ENCODE data around the gene EHMT1. TPM values are rescaled to one million over a fixed set of nuclear protein-coding genes. Genes with fewer than 3 reads are reported as not detected.

EHMT1 gene
- total RNA-seq, 2 donors from 2014 or later, result 137 to 139 TPM

DNA sequence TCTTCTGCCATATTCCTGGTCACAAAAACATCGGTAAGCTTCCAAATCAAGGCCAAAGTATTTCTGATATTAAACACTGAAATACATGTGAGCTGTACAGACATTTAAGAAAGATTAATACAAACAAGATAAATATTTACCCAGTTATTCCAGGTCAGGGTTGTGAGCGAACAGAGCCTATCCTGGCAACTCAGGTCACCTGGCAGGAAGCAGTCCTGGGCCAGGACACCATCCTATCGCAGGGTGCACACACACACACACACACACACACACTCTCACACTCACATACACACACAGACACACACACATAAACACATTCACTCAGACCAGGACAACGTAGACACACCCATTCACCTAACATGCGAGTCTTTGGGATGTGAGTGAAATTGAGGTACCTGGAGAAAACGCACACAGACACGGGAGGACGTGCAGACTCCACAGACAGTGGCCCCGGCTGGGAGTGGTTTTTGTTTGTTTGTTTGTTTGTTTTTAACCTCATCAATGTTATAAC, 176.4 kb downstream of the EHMT1 start:
- no peaks in the 10 kb centered on the region for H3K27me3 ChIP-seq (ENCODE audit: control insufficient read depth, insufficient read depth, low read length, poor library complexity, severe bottlenecking)
- H3K9me3 Mint-ChIP-seq, result no peaks in the 10 kb centered on the region
- peaks cover 75% of the 10 kb centered on the region for H3K36me3 ChIP-seq (ENCODE audit: control insufficient read depth, insufficient read depth, low read length)
- H3K9me3 ChIP-seq (ENCODE audit: control insufficient read depth, low read length), result no peaks in the 10 kb centered on the region
- H3K4me1 Mint-ChIP-seq, result no peaks in the 10 kb centered on the region
- no peaks in the 10 kb centered on the region for H3K4me1 ChIP-seq (ENCODE audit: control insufficient read depth, insufficient read depth, low read length)
- H3K9ac ChIP-seq (ENCODE audit: extremely low read depth, low read length, poor library complexity, severe bottlenecking), result no peak overlapping the region
- no peak overlapping the region for H3K4me3 Mint-ChIP-seq
- no peak for TF ChIP-seq CTCF (conservative IDR thresholded peaks at IDR 0.05)
- no peak overlapping the region for H3K4me3 ChIP-seq (ENCODE audit: low read length)
- DNase-seq, result no peak
- no peak overlapping the region for H3K27ac ChIP-seq (ENCODE audit: low read depth, low read length)
- WGBS, 2 experiments (ENCODE audit: insufficient coverage in 1 of 2, insufficient read length in 1 of 2), result 95 to 97% methylated on average over 5 to 8 of the region's 9 CpGs
- no peaks in the 10 kb centered on the region for H3K27me3 Mint-ChIP-seq (ENCODE audit: insufficient read depth)
- peaks cover 91% of the 10 kb centered on the region for H3K36me3 Mint-ChIP-seq (ENCODE audit: low read depth)
- no peak overlapping the region for H3K27ac Mint-ChIP-seq

DNA sequence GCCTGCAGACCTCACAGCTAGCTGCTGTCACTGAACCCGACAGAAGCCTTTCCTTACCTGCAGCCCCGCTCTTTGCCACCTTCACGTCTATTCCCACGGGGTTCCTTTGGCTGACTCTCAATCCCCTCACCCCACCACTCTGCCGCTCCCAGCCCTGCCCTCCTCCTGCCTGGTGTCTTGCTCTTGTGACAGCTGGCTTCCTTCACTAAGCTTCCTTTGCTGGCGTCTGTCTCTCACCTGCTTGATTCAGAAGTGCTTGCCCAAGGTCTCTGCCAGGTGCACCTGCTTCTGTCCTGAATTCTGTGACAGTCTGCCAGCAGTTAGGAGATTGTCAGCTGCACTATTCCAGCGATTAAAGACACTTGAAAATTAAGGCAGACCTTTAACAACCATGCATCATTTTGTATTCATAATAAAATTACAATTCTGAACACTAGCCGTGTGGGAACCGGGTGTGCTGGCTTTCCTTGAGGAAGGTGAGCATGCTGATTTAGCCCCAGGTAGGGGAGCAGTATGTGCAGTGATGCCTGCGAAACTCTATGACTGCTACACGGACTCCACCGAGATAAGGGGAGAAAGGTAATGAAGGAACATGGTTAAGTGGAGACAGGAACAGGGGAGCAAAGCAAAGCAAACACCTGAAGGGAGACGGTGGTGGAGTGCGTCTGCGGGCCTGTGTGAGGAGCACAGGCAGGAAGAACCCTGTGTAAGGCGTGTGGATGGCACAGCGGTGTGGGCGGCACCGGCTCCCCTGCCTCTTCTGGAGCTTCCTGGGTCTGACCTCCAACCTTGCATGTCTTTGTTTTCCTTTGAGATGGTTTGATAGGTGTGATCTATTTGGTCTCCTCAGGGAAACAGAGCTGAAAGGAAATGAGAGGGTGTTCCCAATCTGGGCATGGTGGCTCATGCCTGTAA, 178.7 kb downstream of the EHMT1 start:
- 95% methylated on average over 18 to 19 of the region's 19 CpGs for WGBS, 2 experiments (ENCODE audit: insufficient coverage in 1 of 2, insufficient read length in 1 of 2)

GRCh38 chr9:137798142-137798541, 179.3 kb downstream of the EHMT1 start:
- H3K4me3 Mint-ChIP-seq, result no peak overlapping the region
- no peaks in the 10 kb centered on the region for H3K9me3 Mint-ChIP-seq
- H3K27me3 Mint-ChIP-seq (ENCODE audit: insufficient read depth), result no peaks in the 10 kb centered on the region
- 92 to 97% methylated on average over 9 of the region's 9 CpGs for WGBS, 2 experiments (ENCODE audit: insufficient coverage in 1 of 2, insufficient read length in 1 of 2)
- Histone ChIP-seq H3K36me3 (ENCODE audit: control insufficient read depth, insufficient read depth, low read length) (peaks cover 62% of the 10 kb centered on the region), H3K9ac (ENCODE audit: extremely low read depth, low read length, poor library complexity, severe bottlenecking) (no peak overlapping the region), H3K27me3 (ENCODE audit: control insufficient read depth, insufficient read depth, low read length, poor library complexity, severe bottlenecking) (no peaks in the 10 kb centered on the region), H3K4me3 (ENCODE audit: low read length) (no peak overlapping the region), H3K27ac (ENCODE audit: low read depth, low read length) (no peak overlapping the region), H3K9me3 (ENCODE audit: control insufficient read depth, low read length) (no peaks in the 10 kb centered on the region), H3K4me1 (ENCODE audit: control insufficient read depth, insufficient read depth, low read length) (no peaks in the 10 kb centered on the region)
- H3K36me3 Mint-ChIP-seq (ENCODE audit: low read depth), result peaks cover 90% of the 10 kb centered on the region
- no peaks in the 10 kb centered on the region for H3K4me1 Mint-ChIP-seq
- H3K27ac Mint-ChIP-seq, result no peak overlapping the region
- DNase-seq, result no peak
- TF ChIP-seq CTCF (conservative IDR thresholded peaks at IDR 0.05), result no peak

More for the DNA sequence above, 178.7 kb downstream of the EHMT1 start:
- Mint-ChIP-seq H3K4me3 (no peak overlapping the region), H3K27me3 (ENCODE audit: insufficient read depth) (no peaks in the 10 kb centered on the region), H3K36me3 (ENCODE audit: low read depth) (peaks cover 90% of the 10 kb centered on the region), H3K4me1 (no peaks in the 10 kb centered on the region), H3K27ac (no peak overlapping the region), H3K9me3 (no peaks in the 10 kb centered on the region)
- Histone ChIP-seq H3K4me1 (ENCODE audit: control insufficient read depth, insufficient read depth, low read length) (no peaks in the 10 kb centered on the region), H3K27me3 (ENCODE audit: control insufficient read depth, insufficient read depth, low read length, poor library complexity, severe bottlenecking) (no peaks in the 10 kb centered on the region), H3K4me3 (ENCODE audit: low read length) (no peak overlapping the region), H3K36me3 (ENCODE audit: control insufficient read depth, insufficient read depth, low read length) (peaks cover 63% of the 10 kb centered on the region), H3K27ac (ENCODE audit: low read depth, low read length) (no peak overlapping the region), H3K9ac (ENCODE audit: extremely low read depth, low read length, poor library complexity, severe bottlenecking) (no peak overlapping the region), H3K9me3 (ENCODE audit: control insufficient read depth, low read length) (no peaks in the 10 kb centered on the region)
- DNase-seq, result no peak
- TF ChIP-seq CTCF (conservative IDR thresholded peaks at IDR 0.05), result no peak
